ENCODE results near the gene MEOX2. TPM values are rescaled to one million over a fixed set of nuclear protein-coding genes. Genes with fewer than 3 reads are reported as not detected.

MEOX2 gene
- total and polyA plus RNA-seq, 2 of the 13 experiments (the other 11 are each of a cell fraction or from before 2014, with no cell fraction given): not detected

GRCh38 chr7:15600298-15600697, 86.2 kb downstream of the MEOX2 start:
- H4K20me1 ChIP-seq (ENCODE audit: insufficient read depth, low read length): no peaks in the 10 kb centered on the region
- H3K27me3 ChIP-seq (ENCODE audit: control insufficient read depth in 1 of 2, insufficient read depth in 2 of 2, low read length in 2 of 2): no peaks in the 10 kb centered on the region
- FAIRE-seq (no peak), ATAC-seq (no peak), DNase-seq (ENCODE audit: low spot score) (no peak)
- no peaks in the 10 kb centered on the region for H3K36me3 ChIP-seq (replicated peaks in 1 of 2; ENCODE audit: control insufficient read depth in 1 of 2, insufficient read depth in 2 of 2, low read length in 2 of 2)
- POLR2A ChIA-PET: no interaction called here
- H3K4me1 ChIP-seq (ENCODE audit: insufficient read depth, low read length): no peaks in the 10 kb centered on the region
- no peaks in the 10 kb centered on the region for H3K79me2 ChIP-seq (ENCODE audit: insufficient read depth, low read length)
- no peak overlapping the region for H3K4me3 ChIP-seq (replicated peaks in 1 of 3; ENCODE audit: insufficient read depth in 1 of 3, low read depth in 2 of 3, low read length in 3 of 3)
- CTCF ChIA-PET (ENCODE audit: low intra/inter-chr PET ratio, low total read pairs): no interaction called here
- no peak overlapping the region for H3K27ac ChIP-seq (ENCODE audit: extremely low read length, insufficient read depth, low read length)
- no peak overlapping the region for H2AFZ ChIP-seq (ENCODE audit: low read length)
- intact Hi-C loops (cut with micrococcal nuclease; ENCODE audit: unreplicated experiment): no loop called here
- H3K4me2 ChIP-seq (ENCODE audit: low read depth, low read length): no peak overlapping the region
- BruUV-seq (replicated peaks): no TSS peak
- peaks cover 35% of the 10 kb centered on the region for H3K9me3 ChIP-seq (ENCODE audit: low read length)
- no peak overlapping the region for H3K9ac ChIP-seq (ENCODE audit: insufficient read depth, low read depth, low read length)
- WGBS (ENCODE audit: low lambda C conversion rate): 0% methylated on average over 2 of the region's 4 CpGs
- in situ Hi-C loops (cut with HindIII; ENCODE audit: extremely low pct_ligation_motif_present, low pct_unique_long_range_greater_than_20kb): no loop called here
- no peak for TF ChIP-seq CENPX (CRISPR knock-in tag; IDR thresholded peaks at IDR 0.05)
- TF ChIP-seq RXRB (CRISPR knock-in tag; IDR thresholded peaks at IDR 0.05; ENCODE audit: borderline replicate concordance): no peak
- no peak for TF ChIP-seq NKX3-1 (CRISPR knock-in tag; IDR thresholded peaks at IDR 0.05)
- no peak for TF ChIP-seq ZNF430 (CRISPR knock-in tag; IDR thresholded peaks at IDR 0.05)
- TF ChIP-seq, protein P1, sequence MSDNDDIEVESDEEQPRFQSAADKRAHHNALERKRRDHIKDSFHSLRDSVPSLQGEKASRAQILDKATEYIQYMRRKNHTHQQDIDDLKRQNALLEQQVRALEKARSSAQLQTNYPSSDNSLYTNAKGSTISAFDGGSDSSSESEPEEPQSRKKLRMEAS (IDR thresholded peaks at IDR 0.05): no peak
- no peak for TF ChIP-seq ZNF235 (CRISPR knock-in tag; IDR thresholded peaks at IDR 0.05; ENCODE audit: borderline replicate concordance)
- no peak for TF ChIP-seq ZNF616 (CRISPR knock-in tag; IDR thresholded peaks at IDR 0.05; ENCODE audit: low read depth)
- no peak for TF ChIP-seq ZFP91 (CRISPR knock-in tag; IDR thresholded peaks at IDR 0.05; ENCODE audit: borderline replicate concordance)
- no peak for TF ChIP-seq ZFP37 (CRISPR knock-in tag; IDR thresholded peaks at IDR 0.05; ENCODE audit: borderline replicate concordance)
- TF ChIP-seq ZNF282 (IDR thresholded peaks at IDR 0.05; ENCODE audit: partially characterized antibody): no peak
- TF ChIP-seq ZNF205 (CRISPR knock-in tag; IDR thresholded peaks at IDR 0.05): no peak
- TF ChIP-seq, protein P2, sequence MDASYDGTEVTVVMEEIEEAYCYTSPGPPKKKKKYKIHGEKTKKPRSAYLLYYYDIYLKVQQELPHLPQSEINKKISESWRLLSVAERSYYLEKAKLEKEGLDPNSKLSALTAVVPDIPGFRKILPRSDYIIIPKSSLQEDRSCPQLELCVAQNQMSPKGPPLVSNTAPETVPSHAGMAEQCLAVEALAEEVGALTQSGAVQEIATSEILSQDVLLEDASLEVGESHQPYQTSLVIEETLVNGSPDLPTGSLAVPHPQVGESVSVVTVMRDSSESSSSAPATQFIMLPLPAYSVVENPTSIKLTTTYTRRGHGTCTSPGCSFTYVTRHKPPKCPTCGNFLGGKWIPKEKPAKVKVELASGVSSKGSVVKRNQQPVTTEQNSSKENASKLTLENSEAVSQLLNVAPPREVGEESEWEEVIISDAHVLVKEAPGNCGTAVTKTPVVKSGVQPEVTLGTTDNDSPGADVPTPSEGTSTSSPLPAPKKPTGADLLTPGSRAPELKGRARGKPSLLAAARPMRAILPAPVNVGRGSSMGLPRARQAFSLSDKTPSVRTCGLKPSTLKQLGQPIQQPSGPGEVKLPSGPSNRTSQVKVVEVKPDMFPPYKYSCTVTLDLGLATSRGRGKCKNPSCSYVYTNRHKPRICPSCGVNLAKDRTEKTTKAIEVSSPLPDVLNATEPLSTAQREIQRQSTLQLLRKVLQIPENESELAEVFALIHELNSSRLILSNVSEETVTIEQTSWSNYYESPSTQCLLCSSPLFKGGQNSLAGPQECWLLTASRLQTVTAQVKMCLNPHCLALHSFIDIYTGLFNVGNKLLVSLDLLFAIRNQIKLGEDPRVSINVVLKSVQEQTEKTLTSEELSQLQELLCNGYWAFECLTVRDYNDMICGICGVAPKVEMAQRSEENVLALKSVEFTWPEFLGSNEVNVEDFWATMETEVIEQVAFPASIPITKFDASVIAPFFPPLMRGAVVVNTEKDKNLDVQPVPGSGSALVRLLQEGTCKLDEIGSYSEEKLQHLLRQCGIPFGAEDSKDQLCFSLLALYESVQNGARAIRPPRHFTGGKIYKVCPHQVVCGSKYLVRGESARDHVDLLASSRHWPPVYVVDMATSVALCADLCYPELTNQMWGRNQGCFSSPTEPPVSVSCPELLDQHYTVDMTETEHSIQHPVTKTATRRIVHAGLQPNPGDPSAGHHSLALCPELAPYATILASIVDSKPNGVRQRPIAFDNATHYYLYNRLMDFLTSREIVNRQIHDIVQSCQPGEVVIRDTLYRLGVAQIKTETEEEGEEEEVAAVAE (CRISPR knock-in tag; IDR thresholded peaks at IDR 0.05; ENCODE audit: borderline replicate concordance): no peak
- TF ChIP-seq ZNF672 (CRISPR knock-in tag; IDR thresholded peaks at IDR 0.05): no peak
- no peak for TF ChIP-seq REXO4 (CRISPR knock-in tag; IDR thresholded peaks at IDR 0.05; ENCODE audit: borderline replicate concordance)
- TF ChIP-seq KDM6A (CRISPR knock-in tag; IDR thresholded peaks at IDR 0.05; ENCODE audit: low read depth): no peak
- TF ChIP-seq ZBED4 (CRISPR knock-in tag; IDR thresholded peaks at IDR 0.05; ENCODE audit: borderline replicate concordance): no peak
